Parathyroid adenoma (tissue), 2 donors: Measurements from ENCODE around the gene CLDN15.

Experiments used
- H2AFZ ChIP-seq: fragments of 300-600 bp; sonication (generic); one replicate; pipeline ENCODE4 v1.7.0; 2017; ENCODE audit warnings: antibody characterized with exemption, mild to moderate bottlenecking
- H3K27ac ChIP-seq: fragments of 300-600 bp; sonication (generic); one replicate; pipeline ENCODE4 v1.7.0; 2017
- H3K27me3 ChIP-seq: fragments of 300-600 bp; sonication (generic); one replicate; pipeline ENCODE4 v1.7.0; 2017; ENCODE audit warnings: low read length; ENCODE audit not compliant: control insufficient read depth, insufficient read depth
- H3K36me3 ChIP-seq: fragments of 300-600 bp; sonication (generic); one replicate; pipeline ENCODE4 v1.7.0; 2017; ENCODE audit warnings: low read length; ENCODE audit not compliant: control insufficient read depth, insufficient read depth
- H3K4me1 ChIP-seq: fragments of 300-600 bp; sonication (generic); one replicate; pipeline ENCODE4 v1.7.0; 2017; ENCODE audit warnings: control low read depth
- H3K4me2 ChIP-seq: fragments of 300-600 bp; sonication (generic); one replicate; pipeline ENCODE4 v1.7.0; 2017; ENCODE audit warnings: low read length
- H3K4me3 ChIP-seq: fragments of 300-600 bp; sonication (generic); one replicate; pipeline ENCODE4 v1.7.0; 2017; ENCODE audit warnings: low read depth, low read length
- H3K79me2 ChIP-seq: fragments of 300-600 bp; sonication (generic); one replicate; pipeline ENCODE4 v1.7.0; 2017; ENCODE audit warnings: control low read depth
- H3K9ac ChIP-seq: fragments of 300-600 bp; sonication (generic); one replicate; pipeline ENCODE4 v1.7.0; 2017; ENCODE audit warnings: mild to moderate bottlenecking
- H3K9me3 ChIP-seq: fragments of 300-600 bp; sonication (generic); one replicate; pipeline ENCODE4 v1.7.0; 2017; ENCODE audit warnings: low read length; ENCODE audit not compliant: control insufficient read depth
- TF ChIP-seq, protein P1 (sequence below): fragments of 300-600 bp; sonication (generic); IDR thresholded peaks from one replicate; pipeline ENCODE4 v1.7.0; 2017; ENCODE audit warnings: antibody characterized with exemption, mild to moderate bottlenecking
- donor health status: primary hyperparathyroidism.

CLDN15 gene

DNA sequence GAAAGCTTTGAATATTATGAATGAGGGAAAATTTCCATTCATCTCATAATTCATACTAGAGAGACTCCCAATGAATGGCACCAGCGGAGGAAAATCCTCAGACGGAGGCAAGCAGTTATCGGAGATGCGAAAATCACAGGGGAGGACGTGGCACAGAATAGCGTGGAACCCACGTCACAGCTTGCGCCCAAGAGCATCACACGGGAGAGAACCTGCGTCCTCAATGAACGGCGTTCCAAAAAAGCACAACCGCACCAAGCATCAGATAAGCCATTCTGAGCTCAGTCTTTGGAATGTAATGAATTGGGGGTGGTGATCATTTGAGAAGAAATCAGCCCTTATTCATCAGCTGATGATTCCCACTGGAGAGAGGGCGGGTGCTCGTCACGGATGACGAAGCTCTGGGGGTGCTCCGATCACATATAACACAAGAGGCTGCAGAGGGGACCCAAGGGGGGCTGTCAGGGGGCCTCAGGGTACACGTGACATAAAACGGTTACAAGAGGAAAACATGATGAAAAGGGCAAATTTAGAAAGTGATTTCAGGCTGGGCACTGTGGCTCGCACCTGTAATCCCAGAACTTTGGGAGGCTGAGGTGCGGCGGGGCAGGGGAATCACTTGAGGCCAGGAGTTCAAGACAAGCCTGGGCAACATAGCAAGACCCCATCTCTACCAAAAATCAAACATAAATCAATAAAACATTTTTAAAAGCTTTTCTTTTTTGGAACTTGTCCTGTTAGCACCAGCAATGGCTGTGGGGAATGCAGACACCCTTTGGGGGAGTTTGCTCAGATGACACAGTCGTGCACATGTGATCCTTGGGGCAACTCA lies 41.1 kb upstream of the CLDN15 start:
- H3K27ac ChIP-seq: no peak overlapping the region
- H2AFZ ChIP-seq: no peak overlapping the region
- H3K4me3 ChIP-seq: no peak overlapping the region
- H3K9ac ChIP-seq: no peak overlapping the region
- H3K4me2 ChIP-seq: no peak overlapping the region
- H3K36me3 ChIP-seq: no peaks in the 10 kb centered on the region
- H3K9me3 ChIP-seq: no peaks in the 10 kb centered on the region
- TF ChIP-seq, protein P1, sequence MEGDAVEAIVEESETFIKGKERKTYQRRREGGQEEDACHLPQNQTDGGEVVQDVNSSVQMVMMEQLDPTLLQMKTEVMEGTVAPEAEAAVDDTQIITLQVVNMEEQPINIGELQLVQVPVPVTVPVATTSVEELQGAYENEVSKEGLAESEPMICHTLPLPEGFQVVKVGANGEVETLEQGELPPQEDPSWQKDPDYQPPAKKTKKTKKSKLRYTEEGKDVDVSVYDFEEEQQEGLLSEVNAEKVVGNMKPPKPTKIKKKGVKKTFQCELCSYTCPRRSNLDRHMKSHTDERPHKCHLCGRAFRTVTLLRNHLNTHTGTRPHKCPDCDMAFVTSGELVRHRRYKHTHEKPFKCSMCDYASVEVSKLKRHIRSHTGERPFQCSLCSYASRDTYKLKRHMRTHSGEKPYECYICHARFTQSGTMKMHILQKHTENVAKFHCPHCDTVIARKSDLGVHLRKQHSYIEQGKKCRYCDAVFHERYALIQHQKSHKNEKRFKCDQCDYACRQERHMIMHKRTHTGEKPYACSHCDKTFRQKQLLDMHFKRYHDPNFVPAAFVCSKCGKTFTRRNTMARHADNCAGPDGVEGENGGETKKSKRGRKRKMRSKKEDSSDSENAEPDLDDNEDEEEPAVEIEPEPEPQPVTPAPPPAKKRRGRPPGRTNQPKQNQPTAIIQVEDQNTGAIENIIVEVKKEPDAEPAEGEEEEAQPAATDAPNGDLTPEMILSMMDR: no peak
- no peaks in the 10 kb centered on the region for H3K4me1 ChIP-seq
- H3K27me3 ChIP-seq: no peaks in the 10 kb centered on the region
- no peaks in the 10 kb centered on the region for H3K79me2 ChIP-seq

DNA sequence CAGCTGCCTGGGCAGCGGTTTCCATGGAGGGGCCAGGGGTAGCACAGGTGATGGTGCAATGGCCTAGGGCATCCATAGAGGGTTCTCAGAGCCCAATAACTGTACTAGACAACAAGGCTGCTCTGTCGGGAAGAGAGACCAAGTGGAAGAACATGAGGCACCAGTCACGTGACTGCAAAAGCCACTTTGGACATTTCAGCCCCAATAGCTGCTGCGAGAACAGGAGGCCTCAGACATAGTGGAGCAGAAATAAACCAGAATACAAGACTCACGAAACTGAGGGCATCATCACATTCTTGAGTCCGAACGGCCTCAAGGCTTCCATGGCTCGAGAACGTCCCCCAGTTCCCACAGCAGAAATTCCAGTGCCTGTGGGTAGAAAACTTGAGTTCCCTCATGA lies 39.6 kb upstream of the CLDN15 start:
- H2AFZ ChIP-seq: no peak overlapping the region
- no peak overlapping the region for H3K4me2 ChIP-seq
- no peak overlapping the region for H3K9ac ChIP-seq
- no peaks in the 10 kb centered on the region for H3K4me1 ChIP-seq
- no peaks in the 10 kb centered on the region for H3K36me3 ChIP-seq
- TF ChIP-seq, protein P1: no peak
- H3K9me3 ChIP-seq: no peaks in the 10 kb centered on the region
- no peak overlapping the region for H3K4me3 ChIP-seq
- H3K79me2 ChIP-seq: no peaks in the 10 kb centered on the region
- H3K27me3 ChIP-seq: no peaks in the 10 kb centered on the region
- no peak overlapping the region for H3K27ac ChIP-seq

DNA sequence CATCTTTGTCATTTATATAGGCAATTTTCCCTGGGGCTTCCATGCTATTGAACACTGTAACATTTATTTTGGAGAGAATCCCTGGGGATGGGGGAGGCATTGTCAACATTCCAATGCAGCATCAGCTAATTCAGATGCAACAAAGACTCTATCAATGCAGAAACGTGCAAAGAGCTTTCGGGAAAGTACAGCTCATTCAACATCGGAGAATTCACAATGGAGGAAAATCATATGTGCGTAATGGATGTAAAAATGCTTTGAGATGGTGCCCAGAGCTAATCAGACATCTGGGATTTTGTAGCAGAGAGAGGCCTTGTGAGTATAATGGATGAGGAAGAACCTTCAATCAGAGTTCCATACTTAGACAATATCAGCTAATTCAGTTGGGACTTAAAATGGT lies 35.6 kb upstream of the CLDN15 start:
- Histone ChIP-seq H3K27me3 (no peaks in the 10 kb centered on the region), H3K4me1 (no peaks in the 10 kb centered on the region), H3K36me3 (no peaks in the 10 kb centered on the region), H3K79me2 (no peaks in the 10 kb centered on the region), H3K27ac (no peak overlapping the region), H2AFZ (no peak overlapping the region), H3K4me2 (no peak overlapping the region), H3K9ac (no peak overlapping the region), H3K9me3 (no peaks in the 10 kb centered on the region), H3K4me3 (no peak overlapping the region)
- TF ChIP-seq, protein P1: no peak

DNA sequence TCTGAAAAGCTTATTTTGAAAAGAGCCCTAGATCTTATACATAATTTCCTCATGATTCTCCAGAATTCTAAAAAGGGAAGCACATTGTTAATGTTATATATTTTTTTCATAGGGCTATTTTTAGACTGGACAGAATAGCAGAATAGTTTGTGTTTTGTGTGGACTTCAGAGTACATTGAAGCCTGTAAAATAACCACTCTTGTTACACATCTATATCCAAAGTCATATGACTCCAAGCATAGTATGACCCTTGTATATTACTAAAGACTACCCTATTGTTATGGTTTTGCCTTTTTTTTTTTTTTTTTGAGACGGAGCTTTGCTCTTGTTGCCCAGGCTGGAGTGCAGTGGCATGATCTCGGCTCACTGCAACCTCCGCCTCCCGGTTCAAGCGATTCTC lies 33.4 kb upstream of the CLDN15 start:
- Histone ChIP-seq H3K79me2 (no peaks in the 10 kb centered on the region), H3K9me3 (no peaks in the 10 kb centered on the region), H2AFZ (no peak overlapping the region), H3K4me1 (no peaks in the 10 kb centered on the region), H3K4me3 (no peak overlapping the region), H3K36me3 (no peaks in the 10 kb centered on the region), H3K9ac (no peak overlapping the region), H3K27ac (no peak overlapping the region), H3K27me3 (no peaks in the 10 kb centered on the region), H3K4me2 (no peak overlapping the region)
- TF ChIP-seq, protein P1: no peak

DNA sequence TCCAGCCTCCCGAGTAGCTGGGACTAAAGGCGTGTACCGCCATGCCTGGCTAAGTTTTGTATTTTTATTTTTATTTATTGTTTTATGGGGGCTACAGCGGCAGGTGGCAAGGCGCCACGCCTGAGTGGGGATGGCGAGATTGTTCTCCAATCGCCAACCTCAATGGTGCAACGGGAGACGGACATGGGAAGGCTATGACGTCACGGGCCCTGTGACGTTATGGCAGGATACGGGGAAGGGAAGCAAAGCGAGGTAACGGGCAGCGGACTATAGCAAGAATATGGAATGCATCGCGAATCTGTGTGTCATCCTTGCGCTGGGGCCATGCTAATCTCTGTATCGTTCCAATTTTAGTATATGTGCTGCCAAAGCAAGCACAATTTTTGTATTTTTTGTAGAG lies 32.1 kb upstream of the CLDN15 start:
- no peaks in the 10 kb centered on the region for H3K4me1 ChIP-seq
- TF ChIP-seq, protein P1: no peak
- no peaks in the 10 kb centered on the region for H3K79me2 ChIP-seq
- H2AFZ ChIP-seq: no peak overlapping the region
- no peaks in the 10 kb centered on the region for H3K36me3 ChIP-seq
- H3K9me3 ChIP-seq: no peaks in the 10 kb centered on the region
- H3K27ac ChIP-seq: no peak overlapping the region
- H3K27me3 ChIP-seq: no peaks in the 10 kb centered on the region
- H3K4me3 ChIP-seq: no peak overlapping the region
- no peak overlapping the region for H3K4me2 ChIP-seq
- no peak overlapping the region for H3K9ac ChIP-seq
